HepG2 (cell line): ENCODE measurements around the gene C16orf87. TPM values are rescaled to one million over a fixed set of nuclear protein-coding genes. Genes with fewer than 3 reads are reported as not detected.

Source experiments
- ARNT2 ChIP-seq: sonication (generic); formaldehyde crosslinking; IDR thresholded peaks from 2 replicates; pipeline ENCODE4 v1.8.0; 2022; ENCODE audit warnings: mild to moderate bottlenecking, low read depth, missing genetic modification reagents, moderate library complexity
- IRF2 ChIP-seq: IDR thresholded peaks from 2 replicates; pipeline ENCODE4 v1.6.1; 2018; ENCODE audit warnings: missing genetic modification reagents, missing compliant biosample characterization
- PATZ1 ChIP-seq: sonication (generic); formaldehyde crosslinking; IDR thresholded peaks from 2 replicates; pipeline ENCODE4 v1.4.0; 2020; ENCODE audit warnings: missing genetic modification reagents
- SNAI1 ChIP-seq: sonication (generic); formaldehyde crosslinking; IDR thresholded peaks from 2 replicates; pipeline ENCODE4 v1.5.0; 2020; ENCODE audit warnings: mild to moderate bottlenecking, missing genetic modification reagents, borderline replicate concordance
- SP4 ChIP-seq: sonication (generic); formaldehyde crosslinking; IDR thresholded peaks from 2 replicates; pipeline ENCODE4 v1.8.1; 2023; ENCODE audit warnings: mild to moderate bottlenecking, missing genetic modification reagents
- ZBTB14 ChIP-seq: sonication (generic); formaldehyde crosslinking; IDR thresholded peaks from 2 replicates; pipeline ENCODE4 v1.4.0; 2020; ENCODE audit warnings: missing genetic modification reagents
- ZHX2 ChIP-seq, 2 experiments: sonication (generic) in 1 of 2; formaldehyde crosslinking in 1 of 2; IDR thresholded peaks; 2 replicates each; pipeline versions ENCODE4 v1.6.1 to v1.9.0; 2014 to 2022; ENCODE audit warnings: antibody characterized with exemption in 1 of 2, borderline replicate concordance in 1 of 2, inconsistent platforms in 1 of 2, low read depth in 1 of 2, missing genetic modification reagents in 1 of 2
- ZNF234 ChIP-seq: sonication (generic); formaldehyde crosslinking; conservative IDR thresholded peaks from 2 replicates; pipeline ENCODE4 v1.5.1; 2020; ENCODE audit warnings: mild to moderate bottlenecking, missing genetic modification reagents
- ZNF333 ChIP-seq: sonication (generic); formaldehyde crosslinking; IDR thresholded peaks from 2 replicates; pipeline ENCODE4 v1.4.0; 2020; ENCODE audit warnings: mild to moderate bottlenecking, missing genetic modification reagents, borderline replicate concordance
- ZNF446 ChIP-seq: sonication (generic); formaldehyde crosslinking; IDR thresholded peaks from 2 replicates; pipeline ENCODE4 v1.5.0; 2020; ENCODE audit warnings: mild to moderate bottlenecking, missing genetic modification reagents
- ZNF451 ChIP-seq: sonication (generic); formaldehyde crosslinking; IDR thresholded peaks from 2 replicates; pipeline ENCODE4 v1.5.0; 2020; ENCODE audit warnings: mild to moderate bottlenecking, missing genetic modification reagents
- ZNF577 ChIP-seq: sonication (generic); formaldehyde crosslinking; IDR thresholded peaks from 2 replicates; pipeline ENCODE4 v1.4.0; 2020; ENCODE audit warnings: mild to moderate bottlenecking, low read depth, missing genetic modification reagents, borderline replicate concordance
- ZNF615 ChIP-seq: sonication (generic); formaldehyde crosslinking; IDR thresholded peaks from 2 replicates; pipeline ENCODE4 v1.5.0; 2020; ENCODE audit warnings: mild to moderate bottlenecking, missing genetic modification reagents, borderline replicate concordance
- ZNF770 ChIP-seq: sonication (generic); formaldehyde crosslinking; IDR thresholded peaks from 2 replicates; pipeline ENCODE4 v1.5.0; 2020; ENCODE audit warnings: mild to moderate bottlenecking, missing genetic modification reagents
- ZNF83 ChIP-seq: sonication (generic); formaldehyde crosslinking; IDR thresholded peaks from 2 replicates; pipeline ENCODE4 v1.4.0; 2020; ENCODE audit warnings: missing genetic modification reagents, mild to moderate bottlenecking, borderline replicate concordance
- polyA plus RNA-seq, 8 experiments: library from polyadenylated mRNA; depleted of rRNA in 3 of 8; stranded (reverse) in 7 of 8; unstranded in 1 of 8; fragments of >200 nt; fragmentation: Illumina TruSeq in 4 of 8; extraction: Trizol in 4 of 8; gene quantifications; 2 replicates each; pipeline versions ENCODE4 v1.2.1 to v1.2.3, GENCODE V29; 2011 to 2016; ENCODE audit warnings: low read depth in 4 of 8, missing spikeins in 1 of 8, mixed read lengths in 1 of 8; ENCODE audit not compliant: insufficient read depth in 1 of 8
- total RNA-seq, 5 experiments: library from RNA; depleted of rRNA; stranded (reverse); fragments of >200 nt; fragmentation: Illumina TruSeq; extraction: Trizol; gene quantifications; 2 replicates each; pipeline ENCODE4 v1.2.3, GENCODE V29; 2016; ENCODE audit warnings: low read depth in 1 of 5

The C16orf87 gene
- total and polyA plus RNA-seq, 2 of the 13 experiments (the other 11 are each of a cell fraction or from before 2014, with no cell fraction given), result 8.6 to 19.5 TPM

- no peak for TF ChIP-seq ZNF770
- no peak for TF ChIP-seq ZHX2 (IDR thresholded peaks at IDR 0.05; ENCODE audit: low read depth)
- no peak for TF ChIP-seq ZHX2 (CRISPR knock-in tag; IDR thresholded peaks at IDR 0.05; ENCODE audit: borderline replicate concordance)
- no peak for TF ChIP-seq ZNF333 (CRISPR knock-in tag)
- peak; percentile 86 for TF ChIP-seq PATZ1 (CRISPR knock-in tag)
- no peak for TF ChIP-seq ZNF577
- no peak for TF ChIP-seq IRF2 (CRISPR knock-in tag)
- no peak for TF ChIP-seq ZNF446 (CRISPR knock-in tag)
- TF ChIP-seq SNAI1 (CRISPR knock-in tag), result 0 out of 2 replicates have a peak, but pooled peaks have one; percentile 23
- 0 out of 2 replicates have a peak, but pooled peaks have one; percentile 17 for TF ChIP-seq ARNT2 (CRISPR knock-in tag)
- TF ChIP-seq ZNF234 (CRISPR knock-in tag), result no peak
- no peak for TF ChIP-seq ZNF83
- no peak for TF ChIP-seq ZNF451 (CRISPR knock-in tag)
- TF ChIP-seq ZBTB14 (CRISPR knock-in tag), result no peak
- TF ChIP-seq ZNF615 (CRISPR knock-in tag), result no peak
- 0 out of 2 replicates have a peak, but pooled peaks have one; percentile 39 for TF ChIP-seq SP4 (CRISPR knock-in tag)
Observed at GRCh38 chr16:46746821-46747776, 83.9 kb downstream of the C16orf87 start (continued).
